B cell (primary cell): Measurements from ENCODE around the gene CLIP1. TPM values are rescaled to one million over a fixed set of nuclear protein-coding genes. Genes with fewer than 3 reads are reported as not detected.

Experiments
- ATAC-seq: fragments of 200-7000 bp; cut with Tn5 transposase; one replicate; pipeline ENCODE4 v1.10.0; 2021; ENCODE audit warnings: low read depth, mild to moderate bottlenecking, moderate number of reproducible peaks, moderate library complexity
- CTCF ChIA-PET: fragments of 350-600 bp; sonication (Branson Sonifier 250); formaldehyde crosslinking; loops from one replicate; lab custom pipeline; 2021; ENCODE audit warnings: antibody characterized with exemption, inconsistent platforms; lab: Charles Lee
- POLR2A ChIA-PET: fragments of 350-600 bp; sonication (Branson Sonifier 250); formaldehyde crosslinking; loops from one replicate; lab custom pipeline; 2021; ENCODE audit warnings: antibody characterized with exemption; lab: Charles Lee
- DNase-seq: peaks from one replicate; pipeline ENCODE4 v3.0.0; 2013
- H2AFZ ChIP-seq: 2 replicates; pipeline ENCODE4 v1.6.1; 2012; ENCODE audit warnings: mild to moderate bottlenecking, low read depth, low read length; ENCODE audit not compliant: insufficient read depth, poor library complexity, severe bottlenecking
- H3K27ac ChIP-seq, 2 donors: 1 replicate in 1 of 2; 2 replicates in 1 of 2; pipeline ENCODE4 v1.5.1; 2012 to 2013; ENCODE audit warnings: low read length in 2 of 2, mild to moderate bottlenecking in 2 of 2, moderate library complexity in 1 of 2
- H3K27me3 ChIP-seq, 4 experiments: fragments of 200-600 bp in 1 of 4; sonication (generic) in 1 of 4; replicated peaks in 1 of 4; 1 replicate in 2 of 4; 2 replicates in 2 of 4; pipeline versions ENCODE4 v1.6.1 to v1.7.0; 2013 to 2016; ENCODE audit warnings: low read length in 3 of 4, mild to moderate bottlenecking in 2 of 4, mixed read lengths in 1 of 4, moderate library complexity in 1 of 4; ENCODE audit not compliant: insufficient read depth in 4 of 4, control insufficient read depth in 3 of 4; ENCODE audit errors: control extremely low read depth in 1 of 4
- H3K36me3 ChIP-seq, 2 experiments: replicated peaks in 1 of 2; 1 replicate in 1 of 2; 2 replicates in 1 of 2; pipeline versions ENCODE4 v1.6.1 to v1.7.1; 2013; ENCODE audit warnings: low read length in 1 of 2; ENCODE audit not compliant: insufficient read depth in 2 of 2, control insufficient read depth in 1 of 2; ENCODE audit errors: control extremely low read depth in 1 of 2, extremely low read depth in 1 of 2
- H3K4me1 ChIP-seq, 2 donors: fragments of 200-600 bp in 1 of 2; sonication (generic) in 1 of 2; 1 replicate in 1 of 2; 2 replicates in 1 of 2; pipeline versions ENCODE4 v1.5.1 to v1.6.1; 2013 to 2017; ENCODE audit warnings: low read length in 2 of 2; ENCODE audit not compliant: control insufficient read depth in 2 of 2, insufficient read depth in 2 of 2
- H3K4me2 ChIP-seq: replicated peaks from 2 replicates; pipeline ENCODE3; 2012; ENCODE audit warnings: mild to moderate bottlenecking, low read depth, low read length; ENCODE audit not compliant: poor library complexity, severe bottlenecking
- H3K4me3 ChIP-seq, 5 experiments: fragments of 200-600 bp in 1 of 5; sonication (generic) in 1 of 5; 1 replicate in 3 of 5; 2 replicates in 2 of 5; pipeline versions ENCODE4 v1.5.1 to v1.7.0; 2011 to 2016; ENCODE audit warnings: low read length in 4 of 5, mild to moderate bottlenecking in 4 of 5, low read depth in 2 of 5, control low read depth in 1 of 5, moderate library complexity in 1 of 5; ENCODE audit not compliant: insufficient read depth in 1 of 5; ENCODE audit errors: control extremely low read depth in 1 of 5, extremely low read depth in 1 of 5
- H3K79me2 ChIP-seq: fragments of 200-600 bp; sonication (generic); one replicate; pipeline ENCODE4 v1.6.0; 2016; ENCODE audit warnings: low read length; ENCODE audit not compliant: control insufficient read depth, insufficient read depth
- H3K9ac ChIP-seq: fragments of 200-600 bp; sonication (generic); 2 replicates; pipeline ENCODE4 v1.6.1; 2017; ENCODE audit warnings: mild to moderate bottlenecking, low read length, moderate library complexity
- H3K9me3 ChIP-seq, 3 donors: one replicate each; pipeline versions ENCODE4 v1.6.1 to v1.7.1; 2013; ENCODE audit warnings: low read length in 2 of 3; ENCODE audit not compliant: control insufficient read depth in 2 of 3, insufficient read depth in 1 of 3; ENCODE audit errors: control extremely low read depth in 1 of 3
- H4K20me1 ChIP-seq: 2 replicates; pipeline ENCODE4 v1.6.0; 2012; ENCODE audit warnings: mild to moderate bottlenecking, low read length; ENCODE audit not compliant: insufficient read depth, control insufficient read depth, poor library complexity, severe bottlenecking
- H3K27ac Mint-ChIP-seq: one replicate; pipeline ENCODE4 v1.8.0; 2021; ENCODE audit warnings: mixed read lengths
- H3K27me3 Mint-ChIP-seq: one replicate; pipeline ENCODE4 v1.8.0; 2021; ENCODE audit warnings: mixed read lengths
- H3K4me1 Mint-ChIP-seq: one replicate; pipeline ENCODE4 v1.8.0; 2021; ENCODE audit warnings: mixed read lengths
- H3K4me3 Mint-ChIP-seq: one replicate; pipeline ENCODE4 v1.8.0; 2021; ENCODE audit warnings: mixed read lengths
- H3K9me3 Mint-ChIP-seq: one replicate; pipeline ENCODE4 v1.8.0; 2022; ENCODE audit warnings: mixed read lengths; ENCODE audit not compliant: insufficient read depth
- CTCF ChIP-seq: fragments of 200-600 bp; IDR thresholded peaks from one replicate; pipeline ENCODE4 v1.8.0; 2022; ENCODE audit warnings: antibody characterized with exemption, mild to moderate bottlenecking
- EZH2 ChIP-seq: IDR thresholded peaks from 2 replicates; pipeline ENCODE4 v1.6.1; 2012; ENCODE audit warnings: borderline replicate concordance, low read depth, mild to moderate bottlenecking, moderate library complexity, low read length; ENCODE audit not compliant: insufficient read depth, poor library complexity, severe bottlenecking
- WGBS: methylation state at CpG from one replicate; pipeline ENCODE4 v1.1.5; 2013; ENCODE audit warnings: missing lambda C conversion rate; ENCODE audit not compliant: insufficient coverage; 5-methylcytosine and 5-hydroxymethylcytosine counted together
- intact Hi-C: fragments of 100-400 bp; cut with micrococcal nuclease; formaldehyde crosslinking; loops from one replicate; pipeline ENCODE4 v1.10.0; 2022
- polyA plus RNA-seq: library from polyadenylated mRNA; depleted of rRNA; stranded (reverse); fragments of >200 nt; gene quantifications from 2 replicates; pipeline ENCODE4 v1.2.3, GENCODE V29; 2012
- total RNA-seq, 2 donors: library from RNA; stranded (reverse); fragments of 120-200 nt in 1 of 2; gene quantifications; 1 replicate in 1 of 2; 2 replicates in 1 of 2; pipeline versions ENCODE4 v1.2.3 to v1.2.4, GENCODE V29; 2013 to 2022

CLIP1 gene
- total and polyA plus RNA-seq, 2 donors (not counting 1 experiment from before 2014, with no cell fraction given): 17.0 to 64.9 TPM

GRCh38 chr12:122322501-122322900, 100.0 kb downstream of the CLIP1 start:
- CTCF ChIA-PET: no interaction called here
- H3K9me3 ChIP-seq: no peaks in the 10 kb centered on the region
- DNase-seq: no peak
- no peak overlapping the region for H3K27ac Mint-ChIP-seq
- no peak overlapping the region for H2AFZ ChIP-seq
- WGBS: 96% methylated on average over 6 of the region's 8 CpGs
- H3K4me3 Mint-ChIP-seq: no peak overlapping the region
- no peak overlapping the region for H3K27ac ChIP-seq
- POLR2A ChIA-PET: no interaction called here
- no peaks in the 10 kb centered on the region for H3K27me3 Mint-ChIP-seq
- no peak overlapping the region for H3K4me2 ChIP-seq
- peaks cover 4 to 46% of the 10 kb centered on the region in 2 experiments for H3K36me3 ChIP-seq
- ATAC-seq: no peak
- no peak overlapping the region for H3K4me3 ChIP-seq
- no peaks in the 10 kb centered on the region for H3K4me1 Mint-ChIP-seq
- H3K9me3 Mint-ChIP-seq: no peaks in the 10 kb centered on the region
- H3K9ac ChIP-seq: no peak overlapping the region
- intact Hi-C loops: no loop called here
- TF ChIP-seq EZH2 (no peak), CTCF (no peak)
- no peaks in the 10 kb centered on the region for H3K79me2 ChIP-seq
- no peaks in the 10 kb centered on the region for H3K27me3 ChIP-seq
- H4K20me1 ChIP-seq: no peaks in the 10 kb centered on the region
- H3K4me1 ChIP-seq: no peaks in the 10 kb centered on the region

GRCh38 chr12:122318607-122319605, 103.6 kb downstream of the CLIP1 start:
- Histone ChIP-seq H3K4me3 (no peak overlapping the region), H3K9ac (no peak overlapping the region), H3K79me2 (no peaks in the 10 kb centered on the region), H4K20me1 (no peaks in the 10 kb centered on the region), H3K36me3 (peaks cover 4 to 52% of the 10 kb centered on the region in 2 experiments), H3K9me3 (no peaks in the 10 kb centered on the region), H3K4me2 (no peak overlapping the region), H3K4me1 (no peaks in the 10 kb centered on the region), H2AFZ (no peak overlapping the region), H3K27ac (no peak overlapping the region), H3K27me3 (no peaks in the 10 kb centered on the region)
- ChIA-PET CTCF (interaction anchor here (1.4 kb wide), 1 partner anchor 17 kb away, joined by 3 read pairs; no protein-coding TSS in a partner anchor), POLR2A (interaction anchor here (0.6 kb wide), 1 partner anchor 201 kb away, joined by 3 read pairs; no protein-coding TSS in a partner anchor)
- no peaks in the 10 kb centered on the region for H3K9me3 Mint-ChIP-seq
- no peak for ATAC-seq
- H3K27me3 Mint-ChIP-seq: no peaks in the 10 kb centered on the region
- intact Hi-C loops: no loop called here
- 100% methylated on average over 4 of the region's 8 CpGs for WGBS
- H3K4me1 Mint-ChIP-seq: no peaks in the 10 kb centered on the region
- no peak overlapping the region for H3K4me3 Mint-ChIP-seq
- TF ChIP-seq EZH2 (no peak), CTCF (no peak)
- no peak for DNase-seq
- no peak overlapping the region for H3K27ac Mint-ChIP-seq
